ENCODE results near the gene PIP5K1B. TPM values are rescaled to one million over a fixed set of nuclear protein-coding genes. Genes with fewer than 3 reads are reported as not detected.

PIP5K1B gene
- total and polyA plus RNA-seq, 10 of the 15 experiments (the other 5 are each of a cell fraction or from before 2014, with no cell fraction given), result 6.8 to 16.3 (median 10.6) TPM

DNA sequence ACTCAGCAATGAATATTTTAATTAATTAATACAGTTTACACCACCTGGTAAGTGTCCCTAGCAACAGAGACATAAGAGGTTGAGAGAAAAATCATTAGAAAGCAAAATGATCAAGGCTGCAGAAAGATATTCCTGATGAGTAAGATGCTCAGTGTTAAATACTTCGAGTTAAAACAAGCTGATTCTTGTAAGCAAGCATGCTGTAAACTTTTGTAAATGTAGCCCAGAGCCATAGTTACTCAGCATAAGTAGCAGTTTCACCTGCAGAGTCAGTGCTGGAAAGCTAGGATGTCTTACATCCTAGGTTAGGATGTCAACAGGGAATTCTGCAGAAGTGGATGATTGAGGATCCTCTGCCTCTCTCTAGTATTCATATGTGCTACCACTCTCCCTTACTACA, 304.7 kb downstream of the PIP5K1B start (continued):
- TF ChIP-seq RBBP5 (conservative IDR thresholded peaks at IDR 0.05), result no peak

GRCh38 chr9:69012696-69013381, 307.8 kb downstream of the PIP5K1B start:
- FAIRE-seq (no peak), DNase-seq (ENCODE audit: low read depth, low spot score) (no peak), ATAC-seq (no peak)
- H3K4me1 ChIP-seq (ENCODE audit: control insufficient read depth, insufficient read depth, low read length), result peaks cover 10% of the 10 kb centered on the region; the same call in 1 of the 2 replicates
- H4K20me1 ChIP-seq (ENCODE audit: control insufficient read depth, insufficient read depth), result no peaks in the 10 kb centered on the region
- H3K27ac ChIP-seq (ENCODE audit: control insufficient read depth, insufficient read depth), result no peak overlapping the region
- in situ Hi-C loops (cut with MboI) (no loop called here), intact Hi-C loops (cut with micrococcal nuclease; ENCODE audit: unreplicated experiment) (no loop called here)
- H3K9me3 ChIP-seq (replicated peaks; ENCODE audit: control insufficient read depth, insufficient read depth, low read length), result no peaks in the 10 kb centered on the region
- ChIA-PET POLR2A (no interaction called here), SMC1A (ENCODE audit: uncharacterized antibody, unreplicated experiment) (interaction anchor here (1.3 kb wide), 1 partner anchor 13 kb away, joined by 4 read pairs; no protein-coding TSS in a partner anchor), CTCF (interaction anchor here (1.0 to 1.2 kb wide), 2 partner anchors 9 to 13 kb away, joined by 4 read pairs; no protein-coding TSS in a partner anchor), RAD21 (ENCODE audit: unreplicated experiment) (no interaction called here)
- peak overlapping the region; percentile 55 for H3K4me2 ChIP-seq (ENCODE audit: control insufficient read depth, insufficient read depth)
- H3K36me3 ChIP-seq (ENCODE audit: control insufficient read depth in 2 of 2, insufficient read depth in 2 of 2, low read length in 1 of 2), result peaks cover 0 to 4% of the 10 kb centered on the region in 2 experiments; a peak in 3 of 4 replicates
- no peaks in the 10 kb centered on the region for H3K79me2 ChIP-seq (ENCODE audit: control insufficient read depth, insufficient read depth, low read length)
- no TSS peak for BruUV-seq (replicated peaks)
- WGBS (ENCODE audit: insufficient coverage, insufficient replicate concordance, low lambda C conversion rate, missing lambda C conversion rate), result 45% methylated on average over 18 of the region's 18 CpGs
- no peaks in the 10 kb centered on the region for H3K27me3 ChIP-seq (replicated peaks in 1 of 2; ENCODE audit: control insufficient read depth in 2 of 2, insufficient read depth in 2 of 2, low read length in 1 of 2)
- peak; percentile 59 for TF ChIP-seq RUNX3 (IDR thresholded peaks at IDR 0.05; ENCODE audit: low read length)
- 0 out of 2 replicates have a peak, but pooled peaks have one; percentile 29 for TF ChIP-seq TCF12 (IDR thresholded peaks at IDR 0.05; ENCODE audit: low read depth, low read length)
- TF ChIP-seq, protein P1, sequence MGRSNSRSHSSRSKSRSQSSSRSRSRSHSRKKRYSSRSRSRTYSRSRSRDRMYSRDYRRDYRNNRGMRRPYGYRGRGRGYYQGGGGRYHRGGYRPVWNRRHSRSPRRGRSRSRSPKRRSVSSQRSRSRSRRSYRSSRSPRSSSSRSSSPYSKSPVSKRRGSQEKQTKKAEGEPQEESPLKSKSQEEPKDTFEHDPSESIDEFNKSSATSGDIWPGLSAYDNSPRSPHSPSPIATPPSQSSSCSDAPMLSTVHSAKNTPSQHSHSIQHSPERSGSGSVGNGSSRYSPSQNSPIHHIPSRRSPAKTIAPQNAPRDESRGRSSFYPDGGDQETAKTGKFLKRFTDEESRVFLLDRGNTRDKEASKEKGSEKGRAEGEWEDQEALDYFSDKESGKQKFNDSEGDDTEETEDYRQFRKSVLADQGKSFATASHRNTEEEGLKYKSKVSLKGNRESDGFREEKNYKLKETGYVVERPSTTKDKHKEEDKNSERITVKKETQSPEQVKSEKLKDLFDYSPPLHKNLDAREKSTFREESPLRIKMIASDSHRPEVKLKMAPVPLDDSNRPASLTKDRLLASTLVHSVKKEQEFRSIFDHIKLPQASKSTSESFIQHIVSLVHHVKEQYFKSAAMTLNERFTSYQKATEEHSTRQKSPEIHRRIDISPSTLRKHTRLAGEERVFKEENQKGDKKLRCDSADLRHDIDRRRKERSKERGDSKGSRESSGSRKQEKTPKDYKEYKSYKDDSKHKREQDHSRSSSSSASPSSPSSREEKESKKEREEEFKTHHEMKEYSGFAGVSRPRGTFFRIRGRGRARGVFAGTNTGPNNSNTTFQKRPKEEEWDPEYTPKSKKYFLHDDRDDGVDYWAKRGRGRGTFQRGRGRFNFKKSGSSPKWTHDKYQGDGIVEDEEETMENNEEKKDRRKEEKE (IDR thresholded peaks at IDR 0.05), result no peak
- peak overlapping the region; percentile 51; the same call in 1 of the 2 replicates for H2AFZ ChIP-seq (ENCODE audit: control insufficient read depth, low read depth, low read length)
- H3K4me3 ChIP-seq, result no peak overlapping the region
- no peak overlapping the region for H3K9ac ChIP-seq (ENCODE audit: control insufficient read depth, insufficient read depth, low read length)
